Measurements from ENCODE around the gene KCNC1. TPM values are rescaled to one million over a fixed set of nuclear protein-coding genes. Genes with fewer than 3 reads are reported as not detected.

The KCNC1 gene
- total RNA-seq, 4 donors from 2014 or later = not detected

- TF ChIP-seq CTCF (IDR thresholded peaks at IDR 0.05; ENCODE audit: low read depth) = no peak
Observed at GRCh38 chr11:17798253-17798652, 63.7 kb downstream of the KCNC1 start.

DNA sequence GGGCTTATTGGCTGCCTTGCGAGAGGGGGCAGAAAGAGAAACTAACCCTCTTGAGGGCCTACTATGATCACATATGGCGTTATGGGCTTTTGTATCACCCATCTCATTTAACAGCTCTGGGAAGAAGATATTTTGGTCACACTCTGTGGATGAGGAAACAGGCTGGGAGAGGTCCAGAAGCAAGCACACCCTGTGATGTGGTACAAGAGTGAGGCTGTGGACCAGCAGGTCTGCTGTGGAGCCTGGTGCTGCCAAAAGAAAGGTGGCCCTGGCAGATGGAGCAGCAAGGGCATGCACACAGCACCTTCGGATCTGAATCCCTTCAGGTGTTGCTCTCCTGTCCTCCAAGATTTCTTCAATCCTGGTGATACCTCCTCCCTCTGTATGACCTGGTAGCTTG lies 64.1 kb downstream of the KCNC1 start:
- no peak for TF ChIP-seq CTCF (IDR thresholded peaks at IDR 0.05; ENCODE audit: low read depth)

GRCh38 chr11:17799147-17799546 lies 64.6 kb downstream of the KCNC1 start:
- TF ChIP-seq CTCF (IDR thresholded peaks at IDR 0.05; ENCODE audit: low read depth) = no peak

DNA sequence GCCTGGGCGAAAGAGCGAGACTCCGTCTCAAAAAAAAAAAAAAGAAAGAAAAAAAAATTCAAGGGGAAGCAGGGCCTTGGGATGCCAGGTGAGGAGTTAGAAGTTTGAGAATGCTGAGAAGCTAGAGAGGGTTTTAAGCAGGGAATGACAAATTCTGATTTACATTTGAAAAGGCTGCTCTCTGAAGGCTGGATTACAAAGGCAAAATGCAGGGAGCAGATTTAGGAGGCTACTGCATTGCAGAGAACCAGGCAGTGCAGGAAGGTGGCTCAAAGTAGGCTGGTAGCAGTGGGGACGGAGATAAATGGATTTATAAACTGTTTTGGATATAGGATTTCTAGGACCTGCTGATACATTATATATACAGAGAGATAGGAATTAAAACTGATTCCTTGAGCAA lies 66.6 kb downstream of the KCNC1 start:
- TF ChIP-seq CTCF (IDR thresholded peaks at IDR 0.05; ENCODE audit: low read depth) = no peak

- no peak for TF ChIP-seq CTCF (IDR thresholded peaks at IDR 0.05; ENCODE audit: low read depth)
Observed at GRCh38 chr11:17802491-17802890, 67.9 kb downstream of the KCNC1 start.

DNA sequence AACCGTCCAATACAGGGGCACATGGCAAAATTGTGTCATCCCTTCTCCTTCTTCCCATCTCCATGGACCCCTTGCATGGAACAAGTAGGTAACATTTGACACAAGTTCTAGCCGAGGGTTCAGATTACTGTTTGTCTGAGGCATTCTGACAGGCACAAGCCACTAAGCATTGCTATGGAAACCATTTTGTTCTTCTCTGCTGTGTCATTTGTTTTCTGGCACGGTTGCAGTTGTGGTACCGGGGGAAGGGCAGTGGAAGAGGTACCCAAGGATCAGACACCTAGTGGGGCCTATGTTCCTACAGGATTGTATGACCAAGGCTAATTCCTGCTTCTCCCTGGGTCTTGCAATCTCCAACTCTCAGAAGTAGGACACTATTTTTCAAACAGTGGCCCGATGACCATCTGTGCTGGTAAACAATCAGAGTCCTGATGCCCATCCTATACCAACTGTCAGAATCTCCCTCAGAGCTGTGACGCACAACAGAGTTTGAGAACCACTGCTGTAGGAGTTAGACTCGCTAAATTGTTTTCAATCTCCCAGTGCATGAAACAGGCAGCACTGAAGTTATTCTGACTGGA lies 69.3 kb downstream of the KCNC1 start:
- TF ChIP-seq CTCF (IDR thresholded peaks at IDR 0.05; ENCODE audit: low read depth) = no peak

DNA sequence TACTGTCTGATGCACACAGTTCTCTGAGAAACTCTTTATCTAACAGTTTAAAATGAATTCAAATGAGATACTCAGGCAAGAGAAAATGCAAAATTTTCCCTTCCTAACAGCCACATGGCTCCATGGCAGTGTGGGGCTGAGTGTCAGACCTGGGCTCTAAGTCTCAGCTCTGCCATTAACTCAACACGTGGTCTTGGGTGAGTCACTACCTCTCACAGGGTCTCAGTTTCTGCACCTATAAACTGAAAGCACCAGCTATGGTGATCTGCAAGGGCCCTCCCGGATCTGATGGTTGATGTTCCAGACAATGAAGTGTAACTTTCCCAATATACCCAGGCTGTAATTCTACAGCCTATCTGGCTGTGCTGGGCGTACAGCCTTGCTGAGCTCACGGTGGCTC lies 70.5 kb downstream of the KCNC1 start:
- no peak for TF ChIP-seq CTCF (IDR thresholded peaks at IDR 0.05; ENCODE audit: low read depth)
